HG03139 (cell line): ENCODE data around the gene PDGFC.

ENCODE experiments used
- ATAC-seq: cut with Tn5 transposase; IDR thresholded peaks from one replicate; pipeline ENCODE4 v1.9.1; 2021; ENCODE audit not compliant: unreplicated experiment

Gene PDGFC

DNA sequence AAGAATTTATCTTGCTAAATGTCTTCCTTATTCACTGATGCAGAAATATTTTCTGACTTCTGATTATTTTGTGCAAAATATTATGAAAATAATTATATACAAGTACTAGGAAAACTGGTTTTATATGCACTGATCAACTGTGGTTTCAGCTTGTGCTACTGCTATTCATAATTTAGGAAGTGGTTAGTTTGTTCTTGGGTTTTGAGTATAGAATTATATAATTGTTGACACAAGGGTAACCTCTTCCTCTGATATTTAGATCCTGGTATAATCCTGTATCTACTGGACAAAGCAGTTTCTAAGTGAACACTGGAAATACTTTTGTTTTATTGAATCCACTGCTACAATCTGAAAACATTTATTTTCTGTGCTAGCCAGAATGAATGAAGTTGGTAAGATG is 182.8 kb downstream of the PDGFC start:
- no peak for ATAC-seq

DNA sequence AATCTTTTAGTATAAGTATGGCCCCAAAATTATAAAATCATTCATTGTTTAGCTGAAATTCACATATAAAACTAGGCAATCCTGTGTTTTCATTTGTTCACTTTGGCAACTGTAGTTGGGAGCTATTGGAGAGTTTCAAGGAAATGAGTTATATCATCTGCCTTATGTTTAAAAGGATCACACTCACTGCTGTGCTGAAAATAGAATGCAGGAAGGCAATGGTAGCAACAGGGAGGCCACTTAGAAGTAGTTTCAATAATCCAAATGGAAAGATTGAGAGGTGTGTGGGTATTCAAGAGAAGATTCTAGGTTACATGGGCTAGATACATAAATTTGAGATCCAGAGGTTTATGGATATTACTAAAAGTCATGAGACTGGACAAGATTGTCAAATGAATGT is 184.9 kb downstream of the PDGFC start:
- no peak for ATAC-seq

- no peak for ATAC-seq
Observed at GRCh38 chr4:156784970-156785369, 186.6 kb downstream of the PDGFC start.

GRCh38 chr4:156783966-156784365 is 187.6 kb downstream of the PDGFC start:
- ATAC-seq = no peak

GRCh38 chr4:156782491-156782890 is 189.1 kb downstream of the PDGFC start:
- no peak for ATAC-seq

DNA sequence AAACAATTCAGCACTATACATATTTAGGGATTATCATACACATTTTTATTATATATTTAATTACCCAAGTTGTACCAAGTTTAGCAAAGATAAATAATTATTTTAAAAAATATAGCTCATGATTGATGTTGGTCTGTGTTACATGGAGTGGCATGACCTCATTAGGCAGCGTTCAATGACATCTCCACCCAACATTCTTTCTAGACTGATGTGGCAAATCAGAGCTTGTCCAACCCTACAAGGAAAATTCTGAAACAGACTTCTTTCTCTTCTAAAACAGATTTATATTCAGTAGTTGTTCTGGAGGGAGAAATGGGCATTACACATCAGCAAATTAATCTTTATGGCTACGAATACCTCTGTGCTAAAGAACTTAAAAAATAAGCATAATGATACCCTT is 189.7 kb downstream of the PDGFC start:
- ATAC-seq = no peak

- no peak for ATAC-seq
Observed at GRCh38 chr4:156779774-156780173, 191.8 kb downstream of the PDGFC start.

DNA sequence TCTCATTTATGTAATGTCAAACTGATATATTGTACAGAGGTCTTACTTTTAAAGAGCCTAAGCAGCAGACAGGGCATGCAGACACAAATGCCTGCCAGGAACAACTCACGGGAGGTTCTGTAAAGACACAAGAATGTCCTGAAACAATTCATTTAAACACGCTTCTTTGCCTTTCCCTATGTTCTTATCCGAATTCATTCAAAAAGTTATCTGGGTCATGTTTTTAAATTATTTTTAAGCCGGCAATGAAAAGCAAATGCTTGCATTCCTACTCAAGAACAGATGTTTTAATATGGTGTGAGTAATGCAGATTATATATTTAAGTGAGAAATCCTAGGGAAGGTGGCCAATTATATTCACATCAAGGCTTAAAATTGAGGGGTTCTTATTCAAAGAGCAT is 192.6 kb downstream of the PDGFC start:
- ATAC-seq = no peak

DNA sequence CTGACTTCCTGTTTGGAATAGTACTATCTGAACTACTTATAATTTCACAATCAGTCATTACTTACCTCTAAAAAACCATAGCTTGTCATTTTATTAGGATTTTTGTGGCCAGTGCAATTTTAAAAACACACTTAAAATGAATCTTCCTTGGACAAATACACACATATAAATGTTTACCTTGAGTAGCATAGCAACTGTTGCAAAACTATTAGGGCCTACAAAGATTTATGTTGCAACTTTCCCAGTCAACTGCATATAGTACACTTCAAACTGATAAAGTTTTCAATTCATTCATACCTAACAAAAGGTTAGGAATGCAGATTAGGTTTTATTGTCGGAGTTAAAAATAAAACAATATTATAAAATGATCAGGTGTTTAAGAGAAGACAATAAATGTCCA is 193.0 kb downstream of the PDGFC start:
- ATAC-seq = no peak

- ATAC-seq = no peak
Observed at GRCh38 chr4:156778093-156778492, 193.5 kb downstream of the PDGFC start.

GRCh38 chr4:156775813-156776212 is 195.8 kb downstream of the PDGFC start:
- no peak for ATAC-seq

DNA sequence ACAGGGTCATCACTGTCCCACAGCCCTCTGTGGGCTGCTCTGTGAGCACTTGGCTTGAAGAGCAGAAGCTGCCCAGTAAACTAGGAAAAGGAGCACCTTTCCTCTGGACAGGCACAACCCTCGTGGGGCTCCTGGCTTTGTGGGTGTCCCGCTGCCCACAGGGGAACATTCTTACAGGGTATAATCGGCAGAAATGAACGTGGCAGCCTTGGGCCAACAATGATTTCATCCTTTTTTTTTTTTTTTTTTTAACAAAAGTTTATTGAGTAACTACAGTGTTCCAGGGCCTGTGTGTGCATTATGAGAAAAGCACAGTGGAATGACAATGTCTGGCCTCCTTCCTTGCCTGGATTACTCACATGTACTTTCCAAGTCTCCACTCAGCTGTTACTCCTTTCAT is 197.2 kb downstream of the PDGFC start:
- ATAC-seq = no peak

GRCh38 chr4:156773648-156774357 is 197.8 kb downstream of the PDGFC start:
- ATAC-seq = no peak

DNA sequence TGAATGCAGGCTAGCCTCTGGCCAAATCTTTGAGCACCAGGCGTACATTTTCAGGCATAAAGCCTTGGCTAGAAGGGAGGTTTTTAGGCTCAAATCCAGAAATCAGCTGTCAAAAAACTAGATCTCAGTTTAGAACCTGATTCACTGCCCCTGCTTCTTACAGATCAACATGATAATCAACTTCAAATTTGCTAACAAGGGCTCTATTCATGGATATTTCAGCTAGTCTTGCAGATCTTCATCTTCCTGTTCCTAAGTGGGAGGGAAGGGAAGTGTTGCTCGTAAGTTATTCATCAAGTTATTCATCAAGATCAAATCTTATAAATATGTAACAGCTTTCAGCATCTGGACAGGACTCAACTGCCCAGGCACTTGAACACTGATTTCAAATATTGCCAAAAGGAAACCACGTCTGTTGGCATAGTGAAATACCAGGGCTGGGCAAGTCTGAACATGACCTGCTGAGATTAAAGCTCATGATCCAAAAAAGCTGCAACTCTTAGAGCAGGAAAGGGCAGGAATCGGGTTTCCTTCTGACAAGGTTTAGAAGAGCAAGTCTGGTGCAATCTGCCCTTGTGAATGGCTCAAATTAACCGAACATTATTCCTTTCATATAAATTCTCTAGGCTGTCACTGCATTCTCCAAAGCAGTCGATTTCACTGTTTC is 200.3 kb downstream of the PDGFC start:
- ATAC-seq = no peak

DNA sequence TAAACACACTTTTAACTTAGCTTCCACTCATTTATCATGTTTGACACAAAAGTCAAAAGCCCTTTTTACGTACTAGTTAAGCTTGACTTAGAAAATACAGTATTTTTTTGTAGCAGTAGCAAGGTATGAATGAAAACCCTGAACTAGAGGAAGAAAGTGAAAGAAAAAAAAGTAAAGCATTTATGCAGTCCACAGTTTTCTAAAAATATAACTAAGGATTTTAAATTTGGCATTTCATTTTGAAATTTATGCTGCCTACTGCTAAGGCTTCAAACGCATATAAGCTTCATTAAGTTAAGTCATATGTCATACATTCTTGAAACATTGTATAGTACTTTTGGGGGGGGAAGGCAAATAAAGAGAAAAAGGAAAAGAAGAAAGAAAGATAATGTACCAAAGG is 201.5 kb downstream of the PDGFC start:
- ATAC-seq = no peak

DNA sequence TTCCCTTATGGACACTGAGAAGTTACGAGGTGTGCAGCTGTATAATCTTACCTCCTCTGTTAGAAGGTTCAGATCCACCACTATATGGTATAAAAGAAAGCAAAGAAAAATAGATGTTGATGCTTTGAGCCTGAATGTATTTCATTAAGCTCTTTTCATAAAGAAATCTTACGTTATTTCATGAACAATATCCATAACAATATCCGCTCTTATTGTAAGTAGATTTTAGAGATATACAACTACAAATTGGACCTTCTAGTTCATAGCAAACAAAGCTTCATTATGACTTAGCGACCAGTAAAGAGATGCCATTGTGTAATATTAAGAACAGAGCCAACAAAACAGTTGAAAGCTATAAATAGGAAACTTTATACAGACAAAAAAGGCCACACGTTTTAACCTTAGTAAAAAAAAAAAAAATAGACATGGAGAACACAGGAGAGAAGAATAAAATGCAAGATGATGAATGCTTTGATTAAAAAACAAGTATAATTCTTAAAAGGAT is 203.6 kb downstream of the PDGFC start:
- ATAC-seq = no peak

GRCh38 chr4:156766846-156767245 is 204.8 kb downstream of the PDGFC start:
- no peak for ATAC-seq

DNA sequence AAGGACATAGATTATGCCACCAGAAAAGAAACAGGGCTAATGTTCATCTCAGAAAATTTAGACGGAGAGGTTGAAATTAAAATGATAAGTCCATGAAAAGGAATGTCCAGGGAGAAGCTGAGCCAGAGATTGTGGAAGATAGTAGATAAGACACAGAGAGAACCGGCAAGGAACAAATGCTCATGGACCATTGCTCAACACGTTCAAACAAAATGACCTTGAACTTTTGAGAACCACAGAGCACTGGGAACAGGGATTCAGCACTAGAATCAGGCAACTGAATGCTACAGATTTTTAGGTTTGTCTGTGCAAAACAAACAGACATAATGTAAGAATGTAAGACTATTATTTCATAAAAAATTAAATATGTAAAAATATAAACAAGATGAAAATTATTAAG is 206.3 kb downstream of the PDGFC start:
- no peak for ATAC-seq

DNA sequence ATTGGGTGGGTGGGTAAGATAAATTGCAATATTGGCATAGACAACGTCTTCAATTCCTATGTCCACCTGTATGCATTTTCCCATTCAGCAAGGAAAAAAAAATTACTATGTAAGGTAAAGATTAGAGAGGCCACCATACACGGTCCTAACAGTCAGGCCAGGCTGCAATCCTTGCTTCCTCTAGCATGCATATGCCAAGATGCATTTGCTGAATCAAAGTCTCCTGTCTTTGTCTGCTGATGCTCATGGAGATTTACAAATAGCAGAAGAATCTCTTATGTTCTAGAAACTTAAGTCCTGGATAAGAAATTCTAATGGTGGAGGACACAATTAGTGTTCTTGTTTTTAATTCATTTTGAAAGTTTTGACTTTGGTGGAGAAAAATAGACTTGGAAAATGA is 206.8 kb downstream of the PDGFC start:
- no peak for ATAC-seq

DNA sequence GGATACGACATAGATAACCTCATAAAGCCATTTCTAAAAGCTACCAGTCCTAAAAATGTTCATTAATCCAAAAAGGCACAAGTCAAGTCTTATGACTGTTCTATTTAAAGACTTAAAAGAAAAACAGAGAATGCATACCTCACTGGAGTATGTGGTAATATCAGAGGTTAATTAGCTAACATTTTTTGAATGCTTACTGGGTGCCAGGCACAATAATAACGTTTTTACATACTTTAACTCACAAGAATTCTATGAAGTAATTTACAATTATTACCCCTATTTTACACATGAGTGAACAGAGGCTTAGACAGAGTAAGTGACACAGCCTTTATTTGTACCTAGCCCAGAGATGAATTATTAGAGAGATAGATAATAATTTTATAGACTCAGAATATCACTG is 207.5 kb downstream of the PDGFC start:
- no peak for ATAC-seq

DNA sequence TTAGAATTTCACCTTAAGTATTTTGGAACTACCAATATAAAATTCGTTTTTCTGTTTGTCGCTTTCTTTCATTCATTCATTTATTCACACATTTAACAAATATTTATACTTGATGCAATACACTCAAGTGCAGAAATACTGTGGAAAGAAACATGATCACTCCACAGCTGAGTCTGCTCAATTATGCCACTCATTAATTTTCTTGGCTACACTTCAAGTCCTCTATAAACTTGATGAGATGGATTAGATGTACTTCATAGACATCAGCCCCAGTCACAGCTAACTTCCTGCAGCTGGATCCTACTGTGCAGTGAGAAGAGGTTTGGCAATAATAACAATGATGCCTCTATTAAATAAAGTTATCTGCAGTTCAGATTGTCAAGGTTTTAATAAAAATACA is 208.1 kb downstream of the PDGFC start:
- no peak for ATAC-seq

DNA sequence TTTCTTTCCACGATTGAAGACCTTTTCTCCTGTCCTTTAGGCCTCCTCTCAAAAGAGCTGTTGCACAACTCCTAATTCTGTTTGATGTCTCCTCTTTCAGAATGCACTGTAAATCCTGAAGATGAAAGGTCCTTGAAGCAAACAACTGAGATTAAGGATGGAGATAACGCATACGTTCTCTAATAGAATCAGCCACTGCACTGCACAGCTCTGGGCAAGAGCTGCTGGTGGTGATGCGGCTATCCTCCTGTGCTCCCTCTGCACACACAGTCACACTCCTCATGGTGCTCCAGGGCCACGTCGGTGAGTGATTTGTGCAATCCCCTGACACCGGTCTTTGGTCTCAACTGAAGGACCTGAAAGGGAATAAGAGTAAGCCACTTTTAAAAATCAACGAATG is 208.7 kb downstream of the PDGFC start:
- no peak for ATAC-seq

DNA sequence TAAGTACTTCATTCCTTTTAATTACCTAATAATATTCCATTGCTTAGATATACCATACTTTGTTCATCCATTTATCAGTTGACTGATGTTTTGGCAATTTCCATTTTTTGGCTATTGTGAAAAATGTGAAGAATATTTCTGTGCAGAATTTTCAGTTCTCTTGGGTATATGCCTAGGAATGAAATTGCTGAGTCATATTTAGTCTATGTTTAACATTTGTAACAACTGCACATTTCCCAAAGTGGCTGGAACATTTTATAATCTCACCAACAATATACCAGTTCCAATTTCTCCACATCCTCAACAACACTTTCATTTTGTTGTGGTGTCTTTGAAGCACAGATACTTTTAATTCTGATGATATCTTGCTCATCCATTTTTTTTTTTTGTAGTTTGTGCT is 215.5 kb downstream of the PDGFC start:
- ATAC-seq = no peak
